ENCODE results near the gene MAP3K5. TPM values are rescaled to one million over a fixed set of nuclear protein-coding genes. Genes with fewer than 3 reads are reported as not detected.
"Not testable (repeated sequence)": the region's sequence is repeated elsewhere in the genome, so short reads cannot be mapped to it uniquely, and the experiment has no call there.

MAP3K5 gene
- total RNA-seq, 4 donors from 2014 or later = 20.8 to 31.7 (median 23.4) TPM

GRCh38 chr6:136586295-136586694 lies 206.0 kb downstream of the MAP3K5 start:
- peaks cover 0 to 48% of the 10 kb centered on the region in 2 donors for H3K36me3 ChIP-seq
- WGBS, 2 donors (ENCODE audit: low coverage in 1 of 2) = 46 to 60% methylated on average over 2 to 4 of the region's 4 CpGs
- H3K4me3 ChIP-seq = no peak overlapping the region
- peaks cover 2 to 35% (median 10%) of the 10 kb centered on the region in 3 donors for H3K4me1 ChIP-seq
- TF ChIP-seq CTCF (IDR thresholded peaks at IDR 0.05) (no peak), EP300 (IDR thresholded peaks at IDR 0.05) (no peak), POLR2AphosphoS5 (IDR thresholded peaks at IDR 0.05) (peak; percentile 32)
- peak overlapping the region; percentile 29 to 67 (median 61) for H3K27ac ChIP-seq
- H3K9me3 ChIP-seq = no peaks in the 10 kb centered on the region
- no peaks in the 10 kb centered on the region for H3K27me3 ChIP-seq
- peak; percentile 91 for ATAC-seq

DNA sequence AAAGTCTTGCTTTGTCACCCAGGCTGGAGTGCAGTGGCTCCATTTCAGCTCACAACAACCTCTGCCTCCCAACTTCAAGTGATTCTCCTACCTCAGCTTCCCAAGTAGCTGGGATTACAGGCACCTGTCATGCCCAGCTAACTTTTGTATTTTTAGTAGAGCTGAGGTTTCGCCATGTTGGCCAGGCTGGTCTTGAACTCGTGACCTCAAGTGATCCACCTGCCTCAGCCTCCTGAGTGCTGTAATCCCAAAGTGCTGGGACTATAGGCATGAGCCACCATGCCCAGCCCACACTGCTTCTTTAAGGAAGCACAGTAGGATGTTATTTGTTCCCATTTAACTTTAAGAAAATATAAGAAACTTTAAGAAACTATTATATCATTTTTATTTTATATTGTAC lies 206.8 kb downstream of the MAP3K5 start:
- not testable (repeated sequence) for H3K9me3 ChIP-seq, H3K27me3 ChIP-seq, ATAC-seq, H3K4me3 ChIP-seq
- peaks cover 0 to 48% of the 10 kb centered on the region in 2 donors for H3K36me3 ChIP-seq
- peak overlapping the region in 2 of 4 donors; percentile 67 for H3K27ac ChIP-seq
- WGBS, 2 donors (ENCODE audit: low coverage in 1 of 2) = 80 to 90% methylated on average over 1 to 2 of the region's 2 CpGs
- peaks cover 2 to 35% (median 10%) of the 10 kb centered on the region in 3 donors for H3K4me1 ChIP-seq

DNA sequence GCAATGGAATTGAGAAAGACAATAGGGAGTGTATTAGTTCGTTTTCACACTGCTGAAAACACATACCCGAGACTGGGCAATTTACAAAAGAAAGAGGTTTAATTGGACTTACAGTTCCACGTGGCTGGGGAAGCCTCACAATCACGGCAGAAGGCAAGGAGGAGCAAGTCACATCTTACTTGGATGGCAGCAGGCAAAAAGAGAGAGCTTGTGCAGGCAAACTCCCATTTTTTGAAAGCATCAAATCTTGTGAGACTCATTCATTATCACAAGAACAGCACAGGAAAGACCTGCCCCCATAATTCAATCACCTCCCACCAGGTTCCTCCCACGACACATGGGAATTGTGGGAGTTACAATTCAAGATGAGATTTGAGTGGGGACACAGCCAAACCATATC lies 208.0 kb downstream of the MAP3K5 start:
- H3K27me3 ChIP-seq, H3K9me3 ChIP-seq, H3K4me3 ChIP-seq, ATAC-seq: not testable (repeated sequence)
- peaks cover 2 to 35% (median 10%) of the 10 kb centered on the region in 3 donors for H3K4me1 ChIP-seq
- 89 to 90% methylated on average over 4 to 5 of the region's 5 CpGs for WGBS, 2 donors (ENCODE audit: low coverage in 1 of 2)
- peak overlapping the region in 2 of 4 donors; percentile 45 to 67 for H3K27ac ChIP-seq
- H3K36me3 ChIP-seq = peaks cover 0 to 48% of the 10 kb centered on the region in 2 donors

GRCh38 chr6:136582711-136583471 lies 209.4 kb downstream of the MAP3K5 start:
- Histone ChIP-seq H3K27me3 (no peaks in the 10 kb centered on the region), H3K4me3 (no peak overlapping the region), H3K36me3 (peaks cover 0 to 43% of the 10 kb centered on the region in 2 donors), H3K4me1 (peaks cover 2 to 35% (median 10%) of the 10 kb centered on the region in 3 donors), H3K27ac (peak overlapping the region; percentile 45 to 73 (median 64)), H3K9me3 (no peaks in the 10 kb centered on the region)
- WGBS, 2 donors (ENCODE audit: low coverage in 1 of 2) = 24 to 25% methylated on average over 3 of the region's 3 CpGs
- TF ChIP-seq CTCF (IDR thresholded peaks at IDR 0.05) (peak; percentile 45 to 62 (median 56)), EP300 (IDR thresholded peaks at IDR 0.05) (no peak), POLR2AphosphoS5 (IDR thresholded peaks at IDR 0.05) (peak; percentile 70)
- ATAC-seq = peak; percentile 50

- H3K4me1 ChIP-seq = peaks cover 2 to 18% (median 7%) of the 10 kb centered on the region in 3 donors
- H3K36me3 ChIP-seq = peaks cover 0 to 66% of the 10 kb centered on the region in 2 donors
- WGBS, 2 donors (ENCODE audit: low coverage in 1 of 2) = 77 to 93% methylated on average over 2 of the region's 2 CpGs
- no peak overlapping the region for H3K27ac ChIP-seq
- ATAC-seq = no peak
- no peaks in the 10 kb centered on the region for H3K9me3 ChIP-seq
- H3K4me3 ChIP-seq = no peak overlapping the region
- no peak for TF ChIP-seq POLR2AphosphoS5 (IDR thresholded peaks at IDR 0.05)
- TF ChIP-seq CTCF (IDR thresholded peaks at IDR 0.05) = no peak
- TF ChIP-seq POLR2A (IDR thresholded peaks at IDR 0.05) = no peak
- no peak for TF ChIP-seq EP300 (IDR thresholded peaks at IDR 0.05)
- no peaks in the 10 kb centered on the region for H3K27me3 ChIP-seq
Observed at GRCh38 chr6:136579800-136580199, 212.5 kb downstream of the MAP3K5 start.

- peaks cover 0 to 80% of the 10 kb centered on the region in 2 donors for H3K36me3 ChIP-seq
- TF ChIP-seq POLR2AphosphoS5 (IDR thresholded peaks at IDR 0.05) (no peak), EP300 (IDR thresholded peaks at IDR 0.05) (no peak), POLR2A (IDR thresholded peaks at IDR 0.05) (no peak), CTCF (IDR thresholded peaks at IDR 0.05) (no peak)
- no peaks in the 10 kb centered on the region for H3K4me1 ChIP-seq
- no peak for ATAC-seq
- no peak overlapping the region for H3K27ac ChIP-seq
- H3K4me3 ChIP-seq = no peak overlapping the region
- WGBS, 2 donors (ENCODE audit: low coverage in 1 of 2) = 93 to 97% methylated on average over 6 of the region's 6 CpGs
- no peaks in the 10 kb centered on the region for H3K27me3 ChIP-seq
- no peaks in the 10 kb centered on the region for H3K9me3 ChIP-seq
Observed at GRCh38 chr6:136576821-136577220, 215.5 kb downstream of the MAP3K5 start.

All from gastroesophageal sphincter (tissue), 4 donors.